Glutamatergic neuron (in vitro differentiated cells): ENCODE measurements around the gene GPR107. TPM values are rescaled to one million over a fixed set of nuclear protein-coding genes. Genes with fewer than 3 reads are reported as not detected.

Experiments used
- DNase-seq: peaks from one replicate; pipeline ENCODE4 v3.0.0; 2022
- H3K27ac Mint-ChIP-seq: one replicate; pipeline ENCODE4 v1.8.0; 2020; ENCODE audit warnings: mild to moderate bottlenecking, mixed read lengths, inconsistent platforms; ENCODE audit not compliant: unreplicated experiment
- H3K27me3 Mint-ChIP-seq: one replicate; pipeline ENCODE4 v1.8.0; 2020; ENCODE audit warnings: mild to moderate bottlenecking, moderate library complexity, mixed read lengths, inconsistent platforms; ENCODE audit not compliant: unreplicated experiment
- H3K36me3 Mint-ChIP-seq: one replicate; pipeline ENCODE4 v1.8.0; 2020; ENCODE audit warnings: mild to moderate bottlenecking, mixed read lengths, inconsistent platforms; ENCODE audit not compliant: unreplicated experiment
- H3K4me1 Mint-ChIP-seq: one replicate; pipeline ENCODE4 v1.8.0; 2020; ENCODE audit warnings: mild to moderate bottlenecking, low read depth, mixed read lengths, inconsistent platforms; ENCODE audit not compliant: unreplicated experiment
- H3K4me3 Mint-ChIP-seq: one replicate; pipeline ENCODE4 v1.8.0; 2020; ENCODE audit warnings: mild to moderate bottlenecking, mixed read lengths, inconsistent platforms; ENCODE audit not compliant: unreplicated experiment
- H3K9me3 Mint-ChIP-seq: one replicate; pipeline ENCODE4 v1.8.0; 2020; ENCODE audit warnings: mild to moderate bottlenecking, moderate library complexity, mixed read lengths, inconsistent platforms; ENCODE audit not compliant: unreplicated experiment
- total RNA-seq: library from RNA; stranded (reverse); fragmentation: NEBNext Ultra II Directional; extraction: Animal tissue kit (Norgen Biotek cat#: 25700); gene quantifications from one replicate; pipeline ENCODE4 v1.2.1, GENCODE V29; 2021; ENCODE audit not compliant: unreplicated experiment
- TF ChIP-seq, protein P1 (sequence below): fragments of 200-600 bp; sonication (generic); IDR thresholded peaks from one replicate; pipeline ENCODE4 v1.5.0; 2021; ENCODE audit not compliant: partially characterized antibody, unreplicated experiment

GPR107 gene
- total RNA-seq, 1 donor from 2014 or later: 48.2 TPM

DNA sequence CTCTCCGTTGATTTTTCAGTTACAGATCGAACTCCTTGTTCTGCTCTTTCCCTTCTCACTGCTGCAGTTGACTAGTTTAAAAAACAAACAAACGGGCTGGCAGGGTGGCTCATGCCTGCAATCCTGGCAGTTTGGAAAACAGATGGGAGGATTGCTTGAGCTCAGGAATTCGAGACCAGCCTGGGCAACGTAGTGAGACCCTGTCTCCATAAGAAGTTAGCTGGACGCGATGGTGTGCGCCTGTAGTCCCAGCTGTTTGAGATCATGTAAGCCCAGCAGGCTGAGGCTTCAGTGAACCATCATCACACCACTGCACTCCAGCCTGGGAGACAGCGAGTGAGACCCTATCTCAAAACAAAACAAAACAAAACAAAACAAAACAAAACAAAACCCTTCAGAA, 67.1 kb downstream of the GPR107 start:
- no peak overlapping the region for H3K4me3 Mint-ChIP-seq
- peak overlapping the region; percentile 86 for H3K27ac Mint-ChIP-seq
- no peak for DNase-seq
- H3K4me1 Mint-ChIP-seq: peaks cover 58% of the 10 kb centered on the region
- peaks cover 12% of the 10 kb centered on the region for H3K27me3 Mint-ChIP-seq
- peaks cover 3% of the 10 kb centered on the region for H3K9me3 Mint-ChIP-seq
- no peaks in the 10 kb centered on the region for H3K36me3 Mint-ChIP-seq
- TF ChIP-seq, protein P1, sequence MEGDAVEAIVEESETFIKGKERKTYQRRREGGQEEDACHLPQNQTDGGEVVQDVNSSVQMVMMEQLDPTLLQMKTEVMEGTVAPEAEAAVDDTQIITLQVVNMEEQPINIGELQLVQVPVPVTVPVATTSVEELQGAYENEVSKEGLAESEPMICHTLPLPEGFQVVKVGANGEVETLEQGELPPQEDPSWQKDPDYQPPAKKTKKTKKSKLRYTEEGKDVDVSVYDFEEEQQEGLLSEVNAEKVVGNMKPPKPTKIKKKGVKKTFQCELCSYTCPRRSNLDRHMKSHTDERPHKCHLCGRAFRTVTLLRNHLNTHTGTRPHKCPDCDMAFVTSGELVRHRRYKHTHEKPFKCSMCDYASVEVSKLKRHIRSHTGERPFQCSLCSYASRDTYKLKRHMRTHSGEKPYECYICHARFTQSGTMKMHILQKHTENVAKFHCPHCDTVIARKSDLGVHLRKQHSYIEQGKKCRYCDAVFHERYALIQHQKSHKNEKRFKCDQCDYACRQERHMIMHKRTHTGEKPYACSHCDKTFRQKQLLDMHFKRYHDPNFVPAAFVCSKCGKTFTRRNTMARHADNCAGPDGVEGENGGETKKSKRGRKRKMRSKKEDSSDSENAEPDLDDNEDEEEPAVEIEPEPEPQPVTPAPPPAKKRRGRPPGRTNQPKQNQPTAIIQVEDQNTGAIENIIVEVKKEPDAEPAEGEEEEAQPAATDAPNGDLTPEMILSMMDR: no peak

DNA sequence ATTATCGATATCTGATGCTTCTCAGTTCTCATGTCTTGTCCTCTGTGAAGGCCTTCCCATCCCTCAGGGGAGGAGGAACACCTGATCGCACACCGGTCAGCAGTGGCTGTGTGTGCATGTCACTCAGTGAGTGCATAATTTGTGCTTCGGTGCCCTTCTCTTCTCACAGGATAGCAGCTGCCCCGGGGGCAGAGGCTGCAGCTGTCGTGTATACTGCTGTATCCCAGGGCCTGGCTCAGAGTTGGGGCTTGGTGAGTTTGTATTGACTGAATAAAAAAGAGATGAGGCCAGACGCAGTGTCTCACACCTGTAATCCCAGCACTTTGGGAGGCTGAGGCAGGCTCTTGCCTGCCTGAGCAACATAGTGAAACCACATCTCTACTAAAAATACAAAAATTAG, 68.8 kb downstream of the GPR107 start:
- H3K4me1 Mint-ChIP-seq: peaks cover 53% of the 10 kb centered on the region
- H3K4me3 Mint-ChIP-seq: peak overlapping the region; percentile 60
- DNase-seq: peak; percentile 78
- H3K9me3 Mint-ChIP-seq: peaks cover 3% of the 10 kb centered on the region
- H3K27me3 Mint-ChIP-seq: peaks cover 12% of the 10 kb centered on the region
- TF ChIP-seq, protein P1: no peak
- peak overlapping the region; percentile 98 for H3K27ac Mint-ChIP-seq
- no peaks in the 10 kb centered on the region for H3K36me3 Mint-ChIP-seq

DNA sequence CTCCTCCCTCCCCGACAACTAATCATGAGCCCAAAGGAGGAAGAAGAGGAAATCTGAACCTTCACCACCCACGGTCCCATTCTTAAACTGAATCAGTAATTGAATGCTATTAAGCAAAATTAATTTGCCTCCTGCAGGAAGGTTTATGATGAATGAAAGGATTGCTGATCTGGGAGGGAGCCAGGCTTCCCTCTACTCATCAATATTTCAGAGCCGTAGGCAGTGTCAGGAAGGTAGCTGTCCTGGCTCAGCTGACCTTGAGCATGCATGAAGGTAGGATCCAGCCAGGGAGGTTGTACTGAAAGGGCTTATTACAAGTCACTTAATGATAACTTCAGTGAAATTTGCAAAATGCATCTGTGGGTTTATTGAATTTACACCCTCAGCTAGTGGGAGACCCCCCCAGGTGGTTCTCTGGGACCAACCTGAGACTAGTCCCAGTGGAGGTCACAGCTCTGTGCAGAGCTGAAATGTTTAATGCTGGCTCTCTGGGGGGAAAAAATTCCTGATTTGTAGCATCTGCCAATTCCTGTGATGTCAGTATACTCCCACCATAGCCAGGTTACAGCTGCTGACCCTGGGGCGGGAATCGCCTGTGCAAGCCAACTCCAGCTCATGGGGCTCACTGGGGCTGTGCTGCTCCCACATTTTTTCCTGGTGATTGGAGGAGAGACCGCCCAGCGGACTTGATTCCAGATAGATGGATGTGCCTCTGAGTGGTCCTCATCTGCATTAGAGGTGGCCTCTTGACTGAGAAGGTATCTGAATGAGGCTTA, 70.6 kb downstream of the GPR107 start:
- no peak for DNase-seq
- Mint-ChIP-seq H3K27me3 (peaks cover 8% of the 10 kb centered on the region), H3K4me3 (no peak overlapping the region), H3K9me3 (peaks cover 3% of the 10 kb centered on the region), H3K27ac (peak overlapping the region; percentile 12), H3K4me1 (peaks cover 44% of the 10 kb centered on the region), H3K36me3 (no peaks in the 10 kb centered on the region)
- TF ChIP-seq, protein P1: no peak

DNA sequence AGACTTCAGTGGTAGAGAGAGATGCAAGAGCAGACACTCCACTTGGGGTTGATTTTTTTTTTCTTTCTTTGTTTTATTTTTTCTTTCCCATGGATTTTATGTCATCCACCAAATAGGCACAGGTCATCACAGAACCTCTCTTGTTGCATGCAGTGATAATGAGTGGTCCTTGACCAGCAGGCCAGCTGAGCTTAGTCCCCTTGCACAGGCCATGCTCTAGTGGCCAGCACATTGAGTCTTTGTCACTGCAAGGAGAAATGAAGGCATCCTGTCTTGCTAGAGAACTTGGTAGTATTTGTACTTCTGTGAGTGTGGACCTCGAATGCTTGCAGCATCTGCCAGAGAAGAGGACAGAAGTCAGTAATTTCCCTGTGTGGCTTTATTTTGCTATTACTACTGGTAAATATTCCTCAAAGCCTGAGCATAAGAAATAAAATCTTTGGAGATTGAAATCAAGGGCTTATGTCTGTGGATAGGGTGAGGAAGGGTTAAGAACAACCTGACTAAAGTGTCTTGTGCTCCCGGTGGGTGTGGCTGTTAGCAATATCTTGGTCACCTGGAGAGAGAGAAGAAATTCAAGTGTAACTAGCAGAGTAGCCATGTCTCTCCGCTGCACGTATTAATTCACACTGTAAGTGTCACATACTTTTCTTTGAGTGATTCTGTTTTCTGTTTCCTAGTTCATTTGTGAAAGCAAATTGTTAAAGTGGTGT, 73.2 kb downstream of the GPR107 start:
- H3K36me3 Mint-ChIP-seq: no peaks in the 10 kb centered on the region
- no peak overlapping the region for H3K27ac Mint-ChIP-seq
- TF ChIP-seq, protein P1: no peak
- H3K27me3 Mint-ChIP-seq: peaks cover 8% of the 10 kb centered on the region
- H3K4me3 Mint-ChIP-seq: no peak overlapping the region
- DNase-seq: no peak
- H3K9me3 Mint-ChIP-seq: peaks cover 4% of the 10 kb centered on the region
- peaks cover 26% of the 10 kb centered on the region for H3K4me1 Mint-ChIP-seq

DNA sequence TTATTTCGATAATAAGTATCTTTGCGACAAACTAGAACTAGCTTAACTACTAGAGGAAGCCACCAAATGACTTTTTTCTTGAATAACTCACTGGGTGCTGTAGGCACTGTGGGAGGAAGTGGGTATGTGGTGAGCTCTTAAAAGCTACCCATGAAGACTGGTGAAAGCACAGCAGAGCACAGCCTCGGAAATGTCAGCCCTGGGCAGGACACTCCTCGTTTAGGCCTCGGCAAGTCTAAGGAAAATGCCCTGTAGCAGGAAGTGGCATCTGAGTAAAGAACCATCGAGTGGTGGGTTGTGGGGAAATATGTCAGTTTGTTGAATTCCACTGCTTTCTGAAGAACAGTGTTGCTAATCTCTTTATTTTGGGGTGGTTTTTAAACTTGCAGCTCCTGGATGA, 74.5 kb downstream of the GPR107 start:
- Mint-ChIP-seq H3K4me1 (peaks cover 20% of the 10 kb centered on the region), H3K27ac (no peak overlapping the region), H3K4me3 (no peak overlapping the region), H3K36me3 (no peaks in the 10 kb centered on the region), H3K9me3 (peaks cover 4% of the 10 kb centered on the region), H3K27me3 (peaks cover 1% of the 10 kb centered on the region)
- no peak for DNase-seq
- TF ChIP-seq, protein P1: no peak
